Nephron progenitor cell (in vitro differentiated cells): Measurements from ENCODE around the gene KRTAP1-5.

Experiments
- DNase-seq: peaks from one replicate; pipeline ENCODE4 v3.0.0; 2021
- H3K27ac Mint-ChIP-seq: 2 replicates; pipeline ENCODE4 v1.8.0; 2021; ENCODE audit warnings: mild to moderate bottlenecking, moderate library complexity, mixed read lengths
- H3K27me3 Mint-ChIP-seq: 2 replicates; pipeline ENCODE4 v1.8.0; 2021; ENCODE audit warnings: mild to moderate bottlenecking, low read depth, mixed read lengths; ENCODE audit not compliant: poor library complexity
- H3K36me3 Mint-ChIP-seq: 2 replicates; pipeline ENCODE4 v1.8.0; 2021; ENCODE audit warnings: low read depth, mixed read lengths
- H3K4me1 Mint-ChIP-seq: 2 replicates; pipeline ENCODE4 v1.8.0; 2021; ENCODE audit warnings: mixed read lengths
- H3K4me3 Mint-ChIP-seq: 2 replicates; pipeline ENCODE4 v1.8.0; 2021; ENCODE audit warnings: mild to moderate bottlenecking, moderate library complexity, mixed read lengths
- H3K9me3 Mint-ChIP-seq: 2 replicates; pipeline ENCODE4 v1.8.0; 2021; ENCODE audit warnings: mild to moderate bottlenecking, moderate library complexity, mixed read lengths
- CTCF ChIP-seq: fragments of 200-600 bp; sonication (generic); IDR thresholded peaks from 2 replicates; pipeline ENCODE4 v1.5.0; 2021; ENCODE audit warnings: antibody characterized with exemption

The KRTAP1-5 gene

GRCh38 chr17:41010441-41010840 is 16.6 kb downstream of the KRTAP1-5 start:
- Mint-ChIP-seq H3K36me3 (no peaks in the 10 kb centered on the region), H3K4me3 (no peak overlapping the region), H3K27me3 (no peaks in the 10 kb centered on the region), H3K27ac (no peak overlapping the region), H3K4me1 (no peaks in the 10 kb centered on the region), H3K9me3 (no peaks in the 10 kb centered on the region)
- TF ChIP-seq CTCF = no peak
- DNase-seq = no peak

GRCh38 chr17:41009936-41010335 is 17.1 kb downstream of the KRTAP1-5 start:
- no peaks in the 10 kb centered on the region for H3K36me3 Mint-ChIP-seq
- H3K4me1 Mint-ChIP-seq = no peaks in the 10 kb centered on the region
- H3K27ac Mint-ChIP-seq = no peak overlapping the region
- H3K9me3 Mint-ChIP-seq = no peaks in the 10 kb centered on the region
- no peaks in the 10 kb centered on the region for H3K27me3 Mint-ChIP-seq
- no peak overlapping the region for H3K4me3 Mint-ChIP-seq
- no peak for TF ChIP-seq CTCF
- no peak for DNase-seq

GRCh38 chr17:41009301-41009760 is 17.7 kb downstream of the KRTAP1-5 start:
- DNase-seq = no peak
- no peaks in the 10 kb centered on the region for H3K27me3 Mint-ChIP-seq
- no peak overlapping the region for H3K4me3 Mint-ChIP-seq

GRCh38 chr17:41008811-41009210 is 18.2 kb downstream of the KRTAP1-5 start, which contains the start of gene KRTAP3-1:
TSS of gene KRTAP3-1 (minus strand) at chr17:41009128. CDS start at chr17:41009074, 54 bp downstream.
- DNase-seq = no peak
- H3K36me3 Mint-ChIP-seq = no peaks in the 10 kb centered on the region
- H3K4me3 Mint-ChIP-seq = no peak within 1 kb of the TSS
- no peaks in the 10 kb centered on the region for H3K27me3 Mint-ChIP-seq
- H3K27ac Mint-ChIP-seq = no peak within 1 kb of the TSS
- H3K4me1 Mint-ChIP-seq = no peaks in the 10 kb centered on the region
- H3K9me3 Mint-ChIP-seq = no peaks in the 10 kb centered on the region
- TF ChIP-seq CTCF = no peak

More at GRCh38 chr17:41009301-41009760, 17.7 kb downstream of the KRTAP1-5 start:
- Mint-ChIP-seq H3K9me3 (no peaks in the 10 kb centered on the region), H3K27ac (no peak overlapping the region), H3K4me1 (no peaks in the 10 kb centered on the region), H3K36me3 (no peaks in the 10 kb centered on the region)
- TF ChIP-seq CTCF = no peak

GRCh38 chr17:41004397-41004796 is 22.6 kb downstream of the KRTAP1-5 start:
- Mint-ChIP-seq H3K27ac (no peak overlapping the region), H3K4me1 (no peaks in the 10 kb centered on the region), H3K9me3 (no peaks in the 10 kb centered on the region), H3K27me3 (peaks cover 2% of the 10 kb centered on the region), H3K36me3 (no peaks in the 10 kb centered on the region), H3K4me3 (no peak overlapping the region)
- DNase-seq = no peak
- TF ChIP-seq CTCF = no peak

- no peaks in the 10 kb centered on the region for H3K4me1 Mint-ChIP-seq
- no peak for TF ChIP-seq CTCF
- DNase-seq = no peak
- no peak overlapping the region for H3K4me3 Mint-ChIP-seq
- no peak overlapping the region for H3K27ac Mint-ChIP-seq
- H3K27me3 Mint-ChIP-seq = peaks cover 2% of the 10 kb centered on the region
- H3K36me3 Mint-ChIP-seq = no peaks in the 10 kb centered on the region
- H3K9me3 Mint-ChIP-seq = no peaks in the 10 kb centered on the region
These were observed 23.1 kb downstream of the KRTAP1-5 start for GRCh38 chr17:41003926-41004325.
